ENCODE measurements around the gene TFCP2. TPM values are rescaled to one million over a fixed set of nuclear protein-coding genes. Genes with fewer than 3 reads are reported as not detected.

The TFCP2 gene
- polyA plus RNA-seq, 1 donor (not counting 4 experiments of a cell fraction or from before 2014, with no cell fraction given): 27.2 TPM

- H3K27me3 ChIP-seq (ENCODE audit: control insufficient read depth, extremely low read depth, insufficient read depth, low read length): no peaks in the 10 kb centered on the region
- FAIRE-seq (no peak), DNase-seq (ENCODE audit: low read depth, low spot score) (no peak)
- H3K36me3 ChIP-seq (ENCODE audit: control insufficient read depth in 2 of 2, extremely low read depth in 1 of 2, insufficient read depth in 2 of 2, low read length in 2 of 2): peaks cover 21 to 30% of the 10 kb centered on the region in 2 experiments
- H3K27ac ChIP-seq (ENCODE audit: control insufficient read depth, insufficient read depth, low read length): no peak overlapping the region
- no peaks in the 10 kb centered on the region for H4K20me1 ChIP-seq (ENCODE audit: control insufficient read depth, extremely low read depth, insufficient read depth, low read length)
- no peaks in the 10 kb centered on the region for H3K9me1 ChIP-seq (ENCODE audit: control insufficient read depth, extremely low read depth, insufficient read depth, low read length)
- H3K4me2 ChIP-seq (ENCODE audit: control insufficient read depth, extremely low read depth, insufficient read depth, low read depth, low read length): no peak overlapping the region
- peaks cover 3% of the 10 kb centered on the region for H3K4me1 ChIP-seq (ENCODE audit: control insufficient read depth, extremely low read depth, insufficient read depth, low read length)
- H2AFZ ChIP-seq (ENCODE audit: control insufficient read depth, low read length): no peak overlapping the region
- H3K9ac ChIP-seq (ENCODE audit: control insufficient read depth, extremely low read depth, insufficient read depth, low read length): no peak overlapping the region
- TF ChIP-seq CTCF (optimal IDR thresholded peaks at IDR 0.05 in 1 of 3, IDR thresholded peaks at IDR 0.05 in 1 of 3, conservative IDR thresholded peaks at IDR 0.05 in 1 of 3; ENCODE audit: extremely low read depth in 1 of 3, insufficient read depth in 2 of 3, low read length in 3 of 3): no peak
- TF ChIP-seq EZH2 (IDR thresholded peaks at IDR 0.05; ENCODE audit: low read length): no peak
- no peaks in the 10 kb centered on the region for H3K9me3 ChIP-seq (ENCODE audit: control insufficient read depth, low read depth, low read length)
- dilution Hi-C loops (cut with MboI; ENCODE audit: extremely low pct_ligation_motif_present, low sequenced_read_pairs): no loop called here
- no peak overlapping the region for H3K4me3 ChIP-seq (ENCODE audit: control insufficient read depth in 2 of 3, extremely low read depth in 1 of 3, insufficient read depth in 2 of 3, low read depth in 1 of 3, low read length in 3 of 3)
- H3K79me2 ChIP-seq (ENCODE audit: control insufficient read depth, insufficient read depth, low read length): peaks cover 5% of the 10 kb centered on the region
These were observed 101.3 kb downstream of the TFCP2 start for GRCh38 chr12:51071663-51072062.

- no peaks in the 10 kb centered on the region for H3K79me2 ChIP-seq (ENCODE audit: control insufficient read depth, insufficient read depth, low read length)
- H3K36me3 ChIP-seq (ENCODE audit: control insufficient read depth in 2 of 2, extremely low read depth in 1 of 2, insufficient read depth in 2 of 2, low read length in 2 of 2): peaks cover 21 to 31% of the 10 kb centered on the region in 2 experiments
- peaks cover 3% of the 10 kb centered on the region for H3K4me1 ChIP-seq (ENCODE audit: control insufficient read depth, extremely low read depth, insufficient read depth, low read length)
- no peak overlapping the region for H2AFZ ChIP-seq (ENCODE audit: control insufficient read depth, low read length)
- dilution Hi-C loops (cut with MboI; ENCODE audit: extremely low pct_ligation_motif_present, low sequenced_read_pairs): no loop called here
- no peak overlapping the region for H3K9ac ChIP-seq (ENCODE audit: control insufficient read depth, extremely low read depth, insufficient read depth, low read length)
- no peaks in the 10 kb centered on the region for H4K20me1 ChIP-seq (ENCODE audit: control insufficient read depth, extremely low read depth, insufficient read depth, low read length)
- H3K4me3 ChIP-seq (ENCODE audit: control insufficient read depth in 2 of 3, extremely low read depth in 1 of 3, insufficient read depth in 2 of 3, low read depth in 1 of 3, low read length in 3 of 3): no peak overlapping the region
- H3K27ac ChIP-seq (ENCODE audit: control insufficient read depth, insufficient read depth, low read length): no peak overlapping the region
- DNase-seq (ENCODE audit: low read depth, low spot score) (no peak), FAIRE-seq (no peak)
- no peaks in the 10 kb centered on the region for H3K27me3 ChIP-seq (ENCODE audit: control insufficient read depth, extremely low read depth, insufficient read depth, low read length)
- no peaks in the 10 kb centered on the region for H3K9me3 ChIP-seq (ENCODE audit: control insufficient read depth, low read depth, low read length)
- no peaks in the 10 kb centered on the region for H3K9me1 ChIP-seq (ENCODE audit: control insufficient read depth, extremely low read depth, insufficient read depth, low read length)
- H3K4me2 ChIP-seq (ENCODE audit: control insufficient read depth, extremely low read depth, insufficient read depth, low read depth, low read length): no peak overlapping the region
- TF ChIP-seq EZH2 (IDR thresholded peaks at IDR 0.05; ENCODE audit: low read length): no peak
- no peak for TF ChIP-seq CTCF (optimal IDR thresholded peaks at IDR 0.05 in 1 of 3, IDR thresholded peaks at IDR 0.05 in 1 of 3, conservative IDR thresholded peaks at IDR 0.05 in 1 of 3; ENCODE audit: extremely low read depth in 1 of 3, insufficient read depth in 2 of 3, low read length in 3 of 3)
These were observed 102.9 kb downstream of the TFCP2 start for GRCh38 chr12:51070004-51070403.
